ENCODE measurements around the gene ETS1. TPM values are rescaled to one million over a fixed set of nuclear protein-coding genes. Genes with fewer than 3 reads are reported as not detected.

The ETS1 gene
- total RNA-seq, 1 donor from 2014 or later, result 3.0 TPM

GRCh38 chr11:128596250-128596649 lies 8.9 kb upstream of the ETS1 start:
- DNase-seq (ENCODE audit: low spot score, unreplicated experiment), result no peak
- H3K9me3 Mint-ChIP-seq (ENCODE audit: low read depth), result no peaks in the 10 kb centered on the region
- H3K27me3 Mint-ChIP-seq, result peaks cover 79% of the 10 kb centered on the region
- no peaks in the 10 kb centered on the region for H3K4me1 Mint-ChIP-seq (ENCODE audit: low read depth)
- H3K27ac Mint-ChIP-seq, result no peak overlapping the region
- no peaks in the 10 kb centered on the region for H3K36me3 Mint-ChIP-seq (ENCODE audit: insufficient read depth)
- no peak for TF ChIP-seq CTCF (IDR thresholded peaks at IDR 0.05; ENCODE audit: unreplicated experiment)
- no peak overlapping the region for H3K4me3 Mint-ChIP-seq (ENCODE audit: low read depth)

GRCh38 chr11:128595775-128596174 lies 8.4 kb upstream of the ETS1 start:
- no peak overlapping the region for H3K27ac Mint-ChIP-seq
- H3K36me3 Mint-ChIP-seq (ENCODE audit: insufficient read depth), result no peaks in the 10 kb centered on the region
- no peak for DNase-seq (ENCODE audit: low spot score, unreplicated experiment)
- TF ChIP-seq CTCF (IDR thresholded peaks at IDR 0.05; ENCODE audit: unreplicated experiment), result no peak
- peaks cover 84% of the 10 kb centered on the region for H3K27me3 Mint-ChIP-seq
- H3K9me3 Mint-ChIP-seq (ENCODE audit: low read depth), result no peaks in the 10 kb centered on the region
- no peak overlapping the region for H3K4me3 Mint-ChIP-seq (ENCODE audit: low read depth)
- no peaks in the 10 kb centered on the region for H3K4me1 Mint-ChIP-seq (ENCODE audit: low read depth)

- no peak for TF ChIP-seq CTCF (IDR thresholded peaks at IDR 0.05; ENCODE audit: unreplicated experiment)
- Mint-ChIP-seq H3K4me3 (ENCODE audit: low read depth) (no peak overlapping the region), H3K27ac (no peak overlapping the region), H3K36me3 (ENCODE audit: insufficient read depth) (no peaks in the 10 kb centered on the region), H3K9me3 (ENCODE audit: low read depth) (no peaks in the 10 kb centered on the region), H3K27me3 (peaks cover 87% of the 10 kb centered on the region), H3K4me1 (ENCODE audit: low read depth) (no peaks in the 10 kb centered on the region)
- no peak for DNase-seq (ENCODE audit: low spot score, unreplicated experiment)
Observed at GRCh38 chr11:128595221-128595620, 7.9 kb upstream of the ETS1 start.

- H3K27me3 Mint-ChIP-seq, result peaks cover 86% of the 10 kb centered on the region
- DNase-seq (ENCODE audit: low spot score, unreplicated experiment), result no peak
- H3K9me3 Mint-ChIP-seq (ENCODE audit: low read depth), result no peaks in the 10 kb centered on the region
- H3K4me1 Mint-ChIP-seq (ENCODE audit: low read depth), result no peaks in the 10 kb centered on the region
- no peak overlapping the region for H3K4me3 Mint-ChIP-seq (ENCODE audit: low read depth)
- H3K27ac Mint-ChIP-seq, result no peak overlapping the region
- H3K36me3 Mint-ChIP-seq (ENCODE audit: insufficient read depth), result no peaks in the 10 kb centered on the region
- no peak for TF ChIP-seq CTCF (IDR thresholded peaks at IDR 0.05; ENCODE audit: unreplicated experiment)
Observed at GRCh38 chr11:128594226-128594625, 6.9 kb upstream of the ETS1 start.

- Mint-ChIP-seq H3K4me3 (ENCODE audit: low read depth) (no peak overlapping the region), H3K4me1 (ENCODE audit: low read depth) (no peaks in the 10 kb centered on the region), H3K36me3 (ENCODE audit: insufficient read depth) (no peaks in the 10 kb centered on the region), H3K9me3 (ENCODE audit: low read depth) (no peaks in the 10 kb centered on the region), H3K27ac (no peak overlapping the region), H3K27me3 (peaks cover 86% of the 10 kb centered on the region)
- no peak for TF ChIP-seq CTCF (IDR thresholded peaks at IDR 0.05; ENCODE audit: unreplicated experiment)
- no peak for DNase-seq (ENCODE audit: low spot score, unreplicated experiment)
Observed at GRCh38 chr11:128593281-128593680, 5.9 kb upstream of the ETS1 start.
